ENCODE results near the gene MAGI3.
"Not testable (repeated sequence)": the region's sequence is repeated elsewhere in the genome, so short reads cannot be mapped to it uniquely, and the experiment has no call there.

DNA sequence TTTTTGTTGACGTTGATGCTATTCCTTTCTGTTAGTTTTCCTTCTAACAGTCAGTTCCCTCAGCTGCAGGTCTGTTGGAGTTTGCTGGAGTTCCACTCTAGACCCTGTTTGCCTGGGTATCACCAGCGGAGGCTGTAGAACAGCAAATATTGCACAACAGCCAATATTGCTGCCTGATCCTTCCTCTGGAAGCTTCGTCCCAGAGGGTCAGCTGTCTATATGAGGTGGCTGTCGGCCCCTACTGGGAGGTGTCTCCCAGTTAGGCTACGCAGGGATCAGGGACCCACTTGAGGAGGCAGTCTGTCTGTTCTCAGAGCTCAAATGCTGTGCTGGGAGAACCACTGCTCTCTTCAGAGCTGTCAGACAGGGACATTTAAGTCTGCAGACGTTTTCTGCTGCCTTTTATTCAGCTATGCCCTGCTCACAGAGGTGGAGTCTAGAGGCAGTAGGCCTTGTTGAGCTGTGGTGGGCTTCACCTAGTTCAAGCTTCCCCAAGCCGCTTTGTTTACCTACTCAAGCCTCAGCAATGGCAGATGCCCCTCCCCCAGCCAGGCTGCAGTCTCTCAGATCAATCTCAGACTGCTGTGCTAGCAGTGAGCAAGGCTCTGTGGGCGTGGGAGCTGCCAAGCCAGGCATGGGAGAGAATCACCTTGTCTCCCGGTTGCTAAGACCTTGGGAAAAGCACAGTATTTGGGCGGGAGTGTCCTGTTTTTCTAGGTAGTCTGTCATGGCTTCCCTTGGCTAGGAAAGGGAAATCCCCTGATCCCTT lies 88.3 kb downstream of the MAGI3 start:
- TF ChIP-seq, protein P1, sequence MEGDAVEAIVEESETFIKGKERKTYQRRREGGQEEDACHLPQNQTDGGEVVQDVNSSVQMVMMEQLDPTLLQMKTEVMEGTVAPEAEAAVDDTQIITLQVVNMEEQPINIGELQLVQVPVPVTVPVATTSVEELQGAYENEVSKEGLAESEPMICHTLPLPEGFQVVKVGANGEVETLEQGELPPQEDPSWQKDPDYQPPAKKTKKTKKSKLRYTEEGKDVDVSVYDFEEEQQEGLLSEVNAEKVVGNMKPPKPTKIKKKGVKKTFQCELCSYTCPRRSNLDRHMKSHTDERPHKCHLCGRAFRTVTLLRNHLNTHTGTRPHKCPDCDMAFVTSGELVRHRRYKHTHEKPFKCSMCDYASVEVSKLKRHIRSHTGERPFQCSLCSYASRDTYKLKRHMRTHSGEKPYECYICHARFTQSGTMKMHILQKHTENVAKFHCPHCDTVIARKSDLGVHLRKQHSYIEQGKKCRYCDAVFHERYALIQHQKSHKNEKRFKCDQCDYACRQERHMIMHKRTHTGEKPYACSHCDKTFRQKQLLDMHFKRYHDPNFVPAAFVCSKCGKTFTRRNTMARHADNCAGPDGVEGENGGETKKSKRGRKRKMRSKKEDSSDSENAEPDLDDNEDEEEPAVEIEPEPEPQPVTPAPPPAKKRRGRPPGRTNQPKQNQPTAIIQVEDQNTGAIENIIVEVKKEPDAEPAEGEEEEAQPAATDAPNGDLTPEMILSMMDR (IDR thresholded peaks at IDR 0.05) = not testable (repeated sequence)
- not testable (repeated sequence) for TF ChIP-seq POLR2A (IDR thresholded peaks at IDR 0.05)
